Prostate gland (tissue), 2 donors: ENCODE measurements around the gene SFXN1. TPM values are rescaled to one million over a fixed set of nuclear protein-coding genes. Genes with fewer than 3 reads are reported as not detected.

Experiments
- DNase-seq: peaks from one replicate; pipeline ENCODE4 v3.0.0-alpha.2; 2019; ENCODE audit warnings: low spot score
- H3K27ac ChIP-seq, 2 donors: fragments of 200-600 bp; sonication (generic); 2 replicates each; pipeline ENCODE4 v1.5.1; 2017 to 2019
- H3K27me3 ChIP-seq: fragments of 200-600 bp; sonication (generic); replicated peaks from 2 replicates; pipeline ENCODE4 v1.5.1; 2019; ENCODE audit not compliant: insufficient read depth
- H3K36me3 ChIP-seq, 2 donors: fragments of 200-600 bp; sonication (generic); 1 replicate in 1 of 2; 2 replicates in 1 of 2; pipeline versions ENCODE4 v1.5.1 to v1.8.1; 2017 to 2019
- H3K4me1 ChIP-seq: fragments of 200-600 bp; sonication (generic); replicated peaks from 2 replicates; pipeline ENCODE4 v1.5.1; 2019
- H3K4me3 ChIP-seq, 2 donors: fragments of 200-600 bp; sonication (generic); 2 replicates each; pipeline ENCODE4 v1.5.1; 2017 to 2019
- H3K9me3 ChIP-seq: fragments of 200-600 bp; sonication (generic); 2 replicates; pipeline ENCODE4 v1.5.1; 2017
- CTCF ChIP-seq, 4 experiments: fragments of 200-600 bp in 2 of 4; fragments of 450-650 bp in 2 of 4; sonication (generic) in 2 of 4; IDR thresholded peaks; 1 replicate in 3 of 4; 2 replicates in 1 of 4; pipeline ENCODE4 v1.5.1; 2016 to 2019; ENCODE audit warnings: antibody characterized with exemption in 4 of 4, mild to moderate bottlenecking in 2 of 4, moderate library complexity in 2 of 4
- POLR2A ChIP-seq: fragments of 450-650 bp; IDR thresholded peaks from one replicate; pipeline ENCODE4 v1.6.1; 2016; ENCODE audit warnings: antibody characterized with exemption, mild to moderate bottlenecking
- POLR2AphosphoS5 ChIP-seq: sonication (generic); formaldehyde crosslinking; IDR thresholded peaks from one replicate; pipeline ENCODE4 v1.6.1; 2017; ENCODE audit warnings: antibody characterized with exemption
- WGBS: methylation state at CpG from one replicate; pipeline ENCODE4 v1.1.5; 2018; 5-methylcytosine and 5-hydroxymethylcytosine counted together
- intact Hi-C: fragments of 100-400 bp; cut with DNase I; formaldehyde crosslinking; loops from one replicate; pipeline ENCODE4 v1.14.2; 2022
- total RNA-seq, 2 donors: library from RNA; depleted of rRNA; stranded (reverse); fragments of >200 nt; gene quantifications; one replicate each; pipeline ENCODE4 v1.1.0, GENCODE V29; 2016

Gene SFXN1
- total RNA-seq, 2 donors from 2014 or later, result 35.6 to 44.3 TPM

- 25% methylated on average over 3 of the region's 3 CpGs for WGBS
- Histone ChIP-seq H3K36me3 (no peaks in the 10 kb centered on the region), H3K4me1 (no peaks in the 10 kb centered on the region), H3K4me3 (no peak overlapping the region), H3K9me3 (no peaks in the 10 kb centered on the region), H3K27me3 (no peaks in the 10 kb centered on the region), H3K27ac (no peak overlapping the region)
- DNase-seq, result no peak
- intact Hi-C loops, result no loop called here
- no peak for TF ChIP-seq CTCF (IDR thresholded peaks at IDR 0.05)
- no peak for TF ChIP-seq POLR2AphosphoS5
- TF ChIP-seq POLR2A, result no peak
Measured at GRCh38 chr5:175464942-175465233, 13.5 kb upstream of the SFXN1 start.

GRCh38 chr5:175465282-175465681 lies 13.1 kb upstream of the SFXN1 start:
- Histone ChIP-seq H3K36me3 (no peaks in the 10 kb centered on the region), H3K4me1 (no peaks in the 10 kb centered on the region), H3K9me3 (no peaks in the 10 kb centered on the region), H3K27me3 (no peaks in the 10 kb centered on the region), H3K4me3 (no peak overlapping the region), H3K27ac (no peak overlapping the region)
- 26% methylated on average over 3 of the region's 3 CpGs for WGBS
- no peak for DNase-seq
- TF ChIP-seq POLR2A, result no peak
- TF ChIP-seq CTCF (IDR thresholded peaks at IDR 0.05), result no peak
- no peak for TF ChIP-seq POLR2AphosphoS5
- intact Hi-C loops, result no loop called here

- DNase-seq, result peak; percentile 57
- Histone ChIP-seq H3K4me3 (no peak overlapping the region), H3K36me3 (no peaks in the 10 kb centered on the region), H3K27me3 (no peaks in the 10 kb centered on the region), H3K4me1 (no peaks in the 10 kb centered on the region), H3K27ac (peak overlapping the region; percentile 27 to 55), H3K9me3 (no peaks in the 10 kb centered on the region)
- intact Hi-C loops, result no loop called here
- TF ChIP-seq CTCF (IDR thresholded peaks at IDR 0.05), result no peak
- no peak for TF ChIP-seq POLR2A
- TF ChIP-seq POLR2AphosphoS5, result peak; percentile 54
- WGBS, result 28% methylated on average over 5 of the region's 5 CpGs
Measured at GRCh38 chr5:175466700-175467318, 11.6 kb upstream of the SFXN1 start.

GRCh38 chr5:175467983-175468690 lies 10.2 kb upstream of the SFXN1 start:
- intact Hi-C loops, result no loop called here
- no peak for DNase-seq
- 26% methylated on average over 11 of the region's 11 CpGs for WGBS
- no peaks in the 10 kb centered on the region for H3K36me3 ChIP-seq
- H3K4me1 ChIP-seq, result no peaks in the 10 kb centered on the region
- no peak overlapping the region for H3K4me3 ChIP-seq
- no peaks in the 10 kb centered on the region for H3K9me3 ChIP-seq
- no peak for TF ChIP-seq CTCF (IDR thresholded peaks at IDR 0.05)
- no peak for TF ChIP-seq POLR2AphosphoS5
- TF ChIP-seq POLR2A, result no peak
- no peaks in the 10 kb centered on the region for H3K27me3 ChIP-seq
- H3K27ac ChIP-seq, result no peak overlapping the region

GRCh38 chr5:175468892-175469291 lies 9.5 kb upstream of the SFXN1 start:
- DNase-seq, result no peak
- no peaks in the 10 kb centered on the region for H3K36me3 ChIP-seq
- no peaks in the 10 kb centered on the region for H3K27me3 ChIP-seq
- H3K27ac ChIP-seq, result no peak overlapping the region
- no peaks in the 10 kb centered on the region for H3K4me1 ChIP-seq
- H3K9me3 ChIP-seq, result no peaks in the 10 kb centered on the region
- TF ChIP-seq CTCF (IDR thresholded peaks at IDR 0.05), result no peak
- no peak for TF ChIP-seq POLR2A
- no peak for TF ChIP-seq POLR2AphosphoS5
- WGBS, result 100% methylated on average over 1 of the region's 1 CpG
- no peak overlapping the region for H3K4me3 ChIP-seq
- intact Hi-C loops, result no loop called here
